UCSD-AML1 (cell line): ENCODE data around the gene CCDC141.

ENCODE experiments used
- DNase-seq: peaks from one replicate; lab custom pipeline; 2025; ENCODE audit not compliant: unreplicated experiment; lab: John Stamatoyannopoulos, UW

The CCDC141 gene

DNA sequence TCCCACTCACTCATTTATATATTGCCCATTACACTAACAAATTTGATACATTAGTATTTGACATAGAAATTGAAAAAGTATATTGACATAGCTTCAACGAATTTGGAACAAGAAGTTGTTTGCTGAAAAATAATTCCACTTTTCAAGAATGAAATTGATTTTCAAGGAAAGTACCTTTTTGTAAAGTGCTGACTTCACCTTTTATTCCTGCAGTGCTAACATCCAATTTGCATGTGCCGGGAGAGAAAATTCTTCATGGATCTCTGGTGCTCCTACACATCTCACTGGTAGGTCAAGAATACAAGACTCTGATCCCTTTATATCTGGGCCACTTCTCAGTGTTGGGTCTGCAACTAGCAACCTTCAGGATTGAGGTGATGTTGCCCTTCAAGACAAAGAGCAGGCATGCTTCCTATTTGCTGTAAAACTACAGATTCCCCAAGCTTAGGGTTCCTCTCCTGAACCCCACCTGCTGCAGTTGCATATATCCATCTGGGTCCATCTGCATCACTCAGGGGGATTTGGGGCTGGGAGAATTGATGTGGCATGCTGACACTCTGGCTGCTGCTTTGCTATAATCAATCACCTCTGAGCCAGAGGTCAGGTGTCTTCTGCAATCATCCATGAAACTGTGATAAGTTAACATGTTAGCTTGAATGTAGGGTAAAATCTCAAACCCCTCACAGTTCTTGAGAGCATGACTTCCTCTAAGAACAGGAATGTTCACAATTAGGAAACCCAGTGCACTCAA, 134.3 kb downstream of the CCDC141 start:
- DNase-seq = no peak

DNA sequence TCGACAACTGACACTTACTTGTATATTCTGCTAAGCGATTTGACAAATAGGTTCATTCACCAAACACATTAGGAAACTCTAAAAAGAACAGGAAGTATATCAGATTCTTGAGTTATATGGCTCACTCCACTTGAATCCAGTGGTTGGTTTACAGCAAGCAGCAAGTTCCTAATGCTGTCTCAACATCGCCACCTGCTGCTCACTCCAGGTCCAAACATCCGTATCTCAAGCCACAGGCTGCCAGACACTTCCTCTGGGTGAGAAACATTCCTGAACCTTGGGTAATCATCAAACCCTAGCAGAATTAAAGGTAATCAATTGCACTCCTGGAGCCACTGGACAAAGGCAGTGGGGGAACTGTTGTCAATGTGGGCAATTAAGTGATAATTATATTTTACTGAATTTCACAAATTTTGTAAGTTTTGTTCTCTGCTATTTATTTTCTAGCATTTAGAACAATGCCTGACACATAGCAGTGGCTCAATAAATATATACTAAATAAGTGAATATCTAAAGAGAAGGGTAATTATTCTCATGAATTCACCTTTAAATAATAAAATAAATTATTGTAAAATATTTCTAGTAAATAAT, 135.6 kb downstream of the CCDC141 start:
- peak; percentile 66 for DNase-seq

DNA sequence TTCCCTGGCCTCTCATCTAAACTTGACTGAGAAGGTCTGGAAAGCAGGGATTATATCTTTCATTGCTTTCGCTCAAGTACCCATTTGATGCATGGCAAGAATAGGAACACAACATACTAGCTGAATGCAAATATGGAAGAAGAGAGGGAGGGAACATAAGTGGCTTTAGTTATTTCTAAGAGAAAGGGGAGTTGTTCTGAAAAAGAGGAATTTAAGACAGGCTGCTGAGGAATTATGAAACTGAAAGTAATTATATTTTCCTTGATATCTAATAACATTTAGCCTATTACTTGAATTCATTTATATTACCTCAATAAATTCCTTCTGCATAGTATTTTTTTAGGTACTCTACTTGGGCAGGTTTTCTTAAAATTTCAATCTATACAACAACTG, 136.9 kb downstream of the CCDC141 start:
- DNase-seq = no peak

DNA sequence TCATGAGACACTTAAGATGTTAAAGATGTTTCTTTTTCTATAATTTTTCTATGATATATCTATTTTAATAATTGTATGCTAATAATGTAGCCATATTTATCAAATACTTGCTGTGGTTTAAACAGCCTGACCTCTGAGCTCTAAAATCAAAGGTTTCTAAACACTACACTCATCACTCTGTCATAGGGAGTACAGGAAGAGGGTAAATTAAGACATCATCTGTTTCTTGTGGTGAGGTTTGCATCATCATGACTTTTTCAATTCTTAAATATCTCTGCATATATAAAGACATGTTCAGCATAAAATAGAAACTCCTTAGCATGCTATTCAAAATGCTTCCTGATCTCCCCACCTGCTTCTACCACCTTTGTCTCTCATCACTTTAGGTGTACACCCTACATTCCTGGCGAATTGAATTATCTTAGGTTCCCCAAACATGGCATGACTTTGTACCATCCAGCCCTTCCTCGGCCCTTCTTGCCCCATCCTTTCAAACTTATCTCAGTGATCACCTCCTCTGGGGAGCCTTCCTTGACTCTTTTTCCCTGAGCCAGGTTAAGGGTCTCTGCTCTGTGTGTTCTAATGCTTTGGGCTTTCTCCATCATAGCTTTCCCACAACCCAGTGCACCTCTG, 137.4 kb downstream of the CCDC141 start:
- no peak for DNase-seq

DNA sequence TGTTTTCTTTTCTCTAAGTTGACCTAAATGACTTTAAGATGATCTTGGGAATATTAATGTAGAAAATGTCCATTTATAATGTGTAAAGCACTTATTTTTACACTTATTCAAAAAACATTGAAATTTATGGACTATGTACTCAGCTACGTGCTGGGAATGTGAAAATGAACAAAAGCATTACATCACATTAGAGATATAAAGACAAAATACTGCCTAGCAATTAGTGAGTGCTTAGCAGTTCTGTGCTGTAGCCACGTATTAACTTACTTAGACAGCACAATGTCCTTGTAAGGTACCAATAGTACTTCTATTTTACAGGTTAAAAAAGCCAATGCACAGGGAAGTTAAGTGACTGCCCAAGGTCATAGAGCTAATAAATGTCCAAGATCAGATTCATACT, 138.9 kb downstream of the CCDC141 start:
- no peak for DNase-seq

DNA sequence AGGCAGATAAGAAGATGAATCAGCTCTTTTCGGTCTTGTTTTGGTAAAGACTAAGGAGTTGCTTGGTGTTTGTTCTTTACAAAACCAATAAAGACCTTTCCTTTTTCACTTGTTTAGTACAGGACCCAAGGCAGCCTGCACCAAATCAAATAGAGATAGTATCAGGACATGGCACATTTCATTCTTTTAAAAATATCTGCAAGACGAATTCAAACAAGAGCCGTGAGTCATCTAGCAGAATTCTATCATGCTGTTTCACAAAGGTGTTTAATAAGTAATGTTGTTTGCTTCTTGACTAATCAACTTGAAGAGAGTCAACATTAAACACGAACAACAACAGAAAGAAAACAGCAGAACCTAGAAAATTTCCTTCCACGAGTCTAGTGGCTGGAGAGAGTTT, 139.9 kb downstream of the CCDC141 start:
- DNase-seq = no peak

DNA sequence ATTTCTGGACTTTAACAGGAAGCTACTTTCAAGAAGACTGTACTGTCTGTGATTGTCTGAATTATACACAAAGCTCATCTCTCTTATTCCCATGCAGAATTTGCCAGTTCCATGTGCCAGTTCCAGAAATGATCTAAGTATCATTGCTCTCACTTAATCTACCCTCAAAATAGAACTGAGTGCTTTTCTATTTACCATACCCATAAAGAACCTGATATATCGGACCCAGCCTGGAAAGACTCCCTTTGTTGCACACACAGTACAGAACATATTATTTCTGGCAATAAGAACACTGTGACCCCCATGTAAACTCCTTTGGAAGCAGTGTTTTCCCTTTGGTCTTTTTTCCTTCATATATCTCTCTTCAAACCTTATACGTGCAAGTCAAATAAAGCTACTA, 140.4 kb downstream of the CCDC141 start:
- no peak for DNase-seq

DNA sequence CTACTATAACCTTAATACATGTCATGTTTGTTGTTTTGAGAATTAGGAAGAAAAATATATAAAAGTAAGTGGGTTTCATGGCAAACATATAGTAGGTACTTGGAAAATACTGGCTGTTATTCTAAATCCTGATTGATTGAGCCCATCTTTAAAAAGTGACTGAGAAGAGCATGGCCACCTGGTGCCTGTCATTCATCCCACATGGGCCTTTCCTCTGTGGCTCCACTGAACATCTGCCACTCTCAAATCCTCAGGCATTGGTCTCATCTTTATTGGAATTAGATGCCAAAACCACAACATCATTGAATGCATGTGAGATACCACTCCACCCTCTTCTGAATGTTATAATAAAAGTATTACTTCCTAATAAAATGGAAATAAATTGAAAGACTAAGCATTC, 141.1 kb downstream of the CCDC141 start:
- DNase-seq = no peak

DNA sequence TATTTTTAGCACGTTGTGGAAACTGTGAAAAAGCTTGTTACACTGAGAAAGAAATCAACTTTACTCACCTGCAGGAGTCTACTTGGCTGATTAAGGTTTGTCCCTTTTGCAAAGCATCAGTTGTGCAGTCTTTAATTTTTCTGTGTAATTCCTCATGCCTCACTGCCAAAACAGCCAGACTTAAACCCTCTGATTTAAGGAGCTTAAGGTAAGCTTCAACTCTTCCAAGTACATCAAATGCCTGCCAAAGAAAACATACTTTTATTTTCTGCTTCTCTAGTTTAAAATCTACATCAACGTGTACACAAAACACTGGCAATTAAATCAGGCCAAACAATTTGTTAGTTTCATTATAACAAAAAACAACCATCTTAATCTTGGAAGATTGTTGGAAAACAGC, 144.7 kb downstream of the CCDC141 start:
- DNase-seq = no peak

DNA sequence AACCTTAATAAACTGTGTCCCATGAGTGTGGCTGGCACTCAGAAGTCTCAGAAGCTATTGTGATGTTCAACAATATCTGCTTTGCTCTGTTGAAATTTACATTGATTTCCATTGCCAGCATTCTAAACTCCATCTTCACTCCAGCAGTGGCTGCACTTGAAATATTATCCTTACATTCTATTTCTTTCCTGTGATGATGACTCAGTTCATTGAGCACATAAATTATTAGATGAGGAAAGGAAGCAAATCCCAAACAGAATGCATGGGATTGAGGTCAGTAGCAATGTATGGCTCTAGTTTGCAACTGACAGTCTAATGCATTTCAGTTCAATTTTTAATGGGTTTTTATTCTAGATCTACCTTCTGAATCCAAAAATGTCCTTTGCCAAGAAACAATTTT, 150.3 kb downstream of the CCDC141 start:
- DNase-seq = no peak

DNA sequence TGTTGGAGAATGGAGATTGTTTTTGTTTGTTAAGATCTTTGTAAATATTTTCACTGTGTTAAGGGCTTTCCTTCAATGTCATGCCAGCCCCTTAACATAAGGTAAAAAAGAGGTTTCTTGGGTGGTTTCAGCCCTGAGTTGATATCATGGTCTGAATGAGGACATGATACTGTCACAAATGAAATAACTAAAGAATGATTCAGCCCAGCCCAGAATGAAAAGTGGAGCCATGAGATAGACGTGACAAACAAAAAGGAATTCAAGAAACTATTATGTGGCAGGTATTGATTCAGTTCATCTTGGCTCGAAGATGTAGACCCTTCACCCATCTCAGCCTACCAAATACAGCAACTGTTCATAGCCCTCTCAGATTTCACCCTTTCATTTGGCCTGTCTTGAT, 154.1 kb downstream of the CCDC141 start:
- no peak for DNase-seq

DNA sequence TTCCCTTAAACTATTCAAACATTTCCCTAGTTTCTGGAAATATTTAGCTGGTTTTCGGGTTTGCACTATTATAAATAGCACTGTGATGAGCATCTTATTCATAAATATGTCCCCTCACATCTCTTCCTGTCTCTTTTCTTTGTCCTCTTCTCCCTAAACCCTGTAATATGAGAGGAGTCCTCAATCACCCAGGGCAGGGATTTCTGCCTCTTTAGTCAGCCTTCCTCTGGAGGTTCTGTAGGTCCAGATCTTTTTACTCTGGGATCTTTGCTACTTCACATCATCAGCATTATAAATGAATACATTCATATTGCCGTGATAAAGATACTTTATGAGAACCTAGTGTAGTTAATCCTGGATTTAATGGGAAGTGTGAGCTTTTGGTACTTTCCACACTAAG, 154.8 kb downstream of the CCDC141 start:
- no peak for DNase-seq

DNA sequence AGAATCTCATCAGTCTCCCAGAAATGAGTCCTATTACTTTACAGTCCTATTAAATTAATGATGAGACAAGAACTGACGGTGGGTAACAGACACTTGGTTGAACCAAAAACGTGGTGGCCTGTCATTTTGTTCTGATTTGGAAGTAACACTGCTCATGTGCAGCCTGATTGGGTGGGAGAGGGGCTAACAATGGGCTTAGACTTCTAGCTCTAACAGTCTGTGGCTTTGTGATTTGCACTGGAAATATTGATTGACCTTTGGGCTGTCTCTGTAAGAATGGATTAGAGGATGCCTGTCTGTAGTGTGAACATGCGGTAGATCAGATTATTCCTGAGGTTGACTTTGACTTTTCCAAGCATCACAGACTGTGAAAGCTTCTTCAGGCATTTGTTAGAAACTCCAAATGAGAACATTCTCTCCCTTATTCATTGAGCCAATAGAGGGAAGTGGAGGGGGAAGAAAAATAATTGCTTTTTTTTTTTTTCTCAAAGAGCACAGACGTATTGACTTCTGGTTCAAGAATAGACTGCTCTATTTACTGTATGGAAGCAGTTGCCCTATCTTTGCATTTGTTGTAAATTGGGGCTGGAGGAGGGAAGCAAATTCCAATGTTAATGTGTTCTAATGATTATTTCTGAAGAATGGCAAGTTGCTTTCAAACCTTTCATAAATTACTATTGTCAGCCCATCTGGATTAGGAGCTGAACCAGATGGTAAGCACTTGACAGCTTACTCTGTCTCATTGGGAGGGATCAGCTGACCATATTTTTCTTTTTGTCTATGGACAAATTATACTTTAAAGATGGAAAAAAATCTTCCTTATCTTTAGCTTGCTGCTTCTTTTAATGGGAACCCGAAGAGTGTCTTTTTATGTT, 156.9 kb downstream of the CCDC141 start:
- DNase-seq = no peak

DNA sequence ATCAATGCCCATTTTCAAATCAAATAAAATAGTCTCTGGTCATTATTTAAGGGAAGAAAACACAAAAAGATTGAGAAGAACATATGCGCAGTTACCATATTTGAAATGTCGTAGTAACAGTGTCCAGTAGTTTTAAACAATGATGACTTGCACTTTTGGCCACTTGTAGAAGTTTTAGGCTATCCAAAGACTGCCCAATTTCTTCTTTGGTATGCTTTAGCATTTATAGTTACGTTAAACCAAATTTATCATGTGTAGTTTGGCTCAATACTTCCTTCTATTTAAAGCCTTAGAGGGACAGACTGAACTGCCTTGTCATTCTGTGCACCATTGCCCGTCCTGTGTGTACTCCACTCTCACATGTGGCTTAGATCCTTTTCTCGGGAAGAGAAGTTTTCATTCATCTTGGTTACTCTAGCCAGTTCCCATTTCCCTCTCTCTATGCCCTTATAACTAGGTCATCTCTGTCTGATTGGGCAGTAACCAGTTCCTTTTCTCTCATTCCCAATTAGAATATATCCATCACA, 157.9 kb downstream of the CCDC141 start:
- no peak for DNase-seq

DNA sequence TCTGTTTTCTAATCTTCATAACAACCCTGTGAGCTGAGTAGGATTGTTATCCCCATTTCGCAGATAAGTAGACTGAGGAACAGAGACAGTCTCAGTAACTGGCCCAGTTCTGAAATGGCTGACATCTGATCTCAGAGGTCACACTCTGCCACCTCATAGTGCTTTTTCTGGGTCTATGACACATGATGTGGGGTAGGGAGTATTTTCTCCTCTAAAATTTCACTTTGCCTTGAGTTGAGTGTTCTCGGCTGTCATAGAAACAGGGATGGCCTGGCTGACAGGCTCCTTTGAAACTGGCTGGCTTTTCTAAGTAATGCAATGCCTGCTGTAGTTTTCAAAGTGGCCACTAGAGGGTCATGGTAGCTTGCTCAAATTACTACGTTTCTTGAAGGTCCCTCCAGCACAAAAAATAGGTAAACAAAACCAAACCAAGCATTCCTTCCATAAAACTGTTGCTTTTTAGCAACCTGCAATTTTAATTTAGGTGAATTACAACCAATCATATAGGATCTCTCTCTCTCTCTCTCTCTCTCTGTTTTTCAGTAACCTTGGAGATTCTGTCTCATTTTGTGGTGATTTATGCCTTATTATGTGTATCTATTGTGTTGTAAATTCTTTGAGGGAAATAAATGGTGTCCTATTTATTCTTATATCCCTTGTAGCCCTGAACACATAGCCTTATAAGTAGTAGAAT, 158.5 kb downstream of the CCDC141 start:
- DNase-seq = no peak

DNA sequence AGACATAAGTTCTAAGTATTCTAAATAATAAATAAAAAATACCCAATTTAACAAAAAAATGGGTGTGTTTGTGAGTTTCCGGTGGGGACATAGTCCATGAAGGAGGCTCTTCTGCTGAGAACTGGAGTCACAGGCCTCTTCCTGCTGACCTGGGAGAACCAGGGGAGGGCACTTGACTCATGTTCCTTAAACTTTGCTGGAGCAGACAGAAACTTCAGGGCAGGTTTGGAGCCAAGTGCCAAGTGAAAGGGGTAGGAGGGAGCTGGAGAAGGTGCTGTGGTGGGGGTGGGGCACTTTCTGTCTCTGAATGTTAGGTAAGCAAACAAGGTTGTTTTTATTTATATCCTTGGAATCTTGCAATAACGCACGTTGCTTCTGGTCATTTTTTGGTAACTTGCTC, 163.9 kb downstream of the CCDC141 start:
- no peak for DNase-seq

DNA sequence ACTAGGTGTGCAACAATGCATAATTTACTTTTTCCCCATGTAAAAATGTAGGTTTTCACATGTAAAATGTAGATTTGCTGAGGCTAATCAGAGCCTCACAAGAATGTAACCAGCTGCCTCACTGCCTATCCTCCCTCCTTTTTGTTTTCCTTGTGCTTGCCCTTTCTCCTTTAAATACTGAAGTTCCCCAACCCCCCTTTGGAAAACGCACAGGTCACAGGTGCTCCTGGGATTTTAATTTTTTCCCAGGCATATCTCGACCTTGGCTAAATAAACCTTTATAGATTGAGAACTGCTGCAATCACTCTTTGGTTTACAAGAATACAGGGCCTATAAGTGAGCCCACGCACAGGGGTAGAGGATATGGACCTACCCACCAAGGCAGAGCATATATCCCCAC, 165.5 kb downstream of the CCDC141 start:
- no peak for DNase-seq

DNA sequence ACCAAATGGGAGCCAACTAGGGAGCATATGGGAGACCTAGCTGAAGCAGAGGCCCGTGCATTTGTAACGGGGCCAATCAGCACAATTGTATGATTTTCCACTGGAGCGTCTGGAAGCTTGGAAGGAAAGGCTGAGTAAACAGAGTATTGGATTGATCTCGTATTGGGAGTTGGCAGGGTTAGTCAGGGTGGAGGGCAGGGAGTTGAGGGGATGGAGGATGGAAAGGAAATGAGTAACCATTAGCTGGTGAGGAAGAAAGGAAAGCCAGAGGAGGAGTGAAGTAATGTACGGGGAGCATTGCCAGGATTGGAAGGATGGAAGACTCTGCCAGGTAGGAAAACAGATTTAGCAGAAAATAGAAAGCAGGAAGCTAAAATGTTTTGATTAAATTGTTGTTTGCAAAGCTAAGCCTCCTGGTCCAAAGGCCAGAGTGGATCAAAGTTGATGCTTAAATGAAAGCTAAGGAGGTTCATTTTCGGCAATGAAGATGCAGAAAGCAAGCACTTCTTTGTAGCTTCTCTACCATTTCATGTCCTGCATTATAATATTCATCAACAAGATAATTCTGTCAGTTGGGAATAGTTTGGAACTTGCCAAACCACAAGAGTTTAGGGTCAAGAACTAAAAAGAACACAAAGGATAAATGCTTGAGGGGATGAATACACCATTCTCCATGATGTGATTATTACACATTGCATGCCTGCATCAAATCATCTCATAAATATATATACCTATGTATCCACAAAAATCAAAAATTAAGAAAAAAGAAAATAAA, 167.1 kb downstream of the CCDC141 start:
- DNase-seq = no peak

DNA sequence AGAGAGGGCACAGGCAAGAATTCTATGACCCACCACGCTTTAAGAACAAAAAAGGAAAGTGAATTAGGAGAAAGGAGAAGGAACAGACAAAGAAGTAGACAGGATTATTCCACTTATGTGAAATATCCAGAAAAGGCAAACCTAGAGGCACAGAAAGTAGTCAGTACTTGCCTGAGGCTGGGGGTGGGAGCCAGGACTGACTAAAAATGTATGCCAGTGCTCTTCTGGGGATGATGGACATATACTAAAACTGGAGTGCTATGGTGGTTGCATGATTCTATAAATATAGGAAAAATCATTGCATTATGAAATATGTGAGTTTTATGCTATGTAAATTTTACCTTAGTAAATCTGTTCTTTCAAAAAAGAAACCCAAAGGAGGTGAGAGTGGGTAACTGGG, 168.9 kb downstream of the CCDC141 start:
- DNase-seq = no peak

DNA sequence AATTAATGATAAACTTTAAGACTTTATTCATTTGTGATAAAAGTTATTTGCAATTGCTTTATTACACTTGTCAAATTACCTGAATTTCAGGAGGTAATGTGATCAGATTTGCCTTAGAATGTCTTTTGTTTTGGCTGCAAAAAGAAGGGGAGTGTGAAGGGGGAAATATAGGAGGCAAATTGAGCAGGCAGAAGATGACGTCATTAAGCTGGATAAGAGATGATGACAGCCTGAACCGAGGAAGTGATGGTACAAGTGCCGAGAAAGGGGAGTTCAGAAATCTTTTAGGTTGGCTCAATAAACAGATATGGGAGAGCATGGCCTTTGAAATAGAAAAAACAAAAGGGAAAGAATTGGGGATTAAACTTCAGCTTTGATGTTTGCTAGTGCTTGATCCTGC, 169.7 kb downstream of the CCDC141 start:
- DNase-seq = no peak
